Stimulated activated CD4-positive, alpha-beta T cell treated with anti-CD3 and anti-CD28 coated beads, TNF-alpha, amount 100 ng/mL, for 1 hour (primary cell): ENCODE results near the gene FBXO31.

Source experiments
- DNase-seq, 3 donors: peaks; one replicate each; pipeline ENCODE4 v3.0.0-alpha.2; 2020; ENCODE audit warnings: low read depth in 3 of 3, low spot score in 1 of 3

FBXO31 gene

DNA sequence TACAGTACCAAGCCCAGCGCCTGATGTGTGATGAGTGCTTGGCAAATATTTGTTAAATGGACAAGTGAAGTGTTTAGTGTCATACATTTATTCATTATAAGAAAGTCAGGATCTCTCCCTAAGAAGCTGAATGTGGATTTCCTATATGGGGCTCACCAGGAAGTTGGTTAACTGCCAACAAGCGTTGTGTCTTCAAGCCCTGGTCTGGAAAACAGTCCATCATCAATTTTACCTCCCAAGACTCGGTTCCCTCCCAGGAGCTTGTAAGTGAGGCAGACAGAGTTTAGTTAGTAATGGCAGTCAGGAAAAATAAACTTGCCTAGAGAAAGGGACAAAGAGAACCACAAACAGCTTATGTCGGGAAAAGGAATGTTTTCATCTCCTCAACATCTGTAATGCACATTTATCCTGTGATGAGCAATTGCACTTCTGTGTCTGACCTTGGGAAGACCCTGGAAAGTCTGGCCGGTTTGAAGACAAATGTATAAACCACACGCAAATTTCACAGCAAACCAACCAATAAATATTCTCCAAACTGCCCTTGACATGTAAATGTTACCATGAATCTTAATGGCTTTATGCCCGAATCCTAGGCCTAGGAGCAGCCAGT, 94.7 kb downstream of the FBXO31 start:
- no peak for DNase-seq

DNA sequence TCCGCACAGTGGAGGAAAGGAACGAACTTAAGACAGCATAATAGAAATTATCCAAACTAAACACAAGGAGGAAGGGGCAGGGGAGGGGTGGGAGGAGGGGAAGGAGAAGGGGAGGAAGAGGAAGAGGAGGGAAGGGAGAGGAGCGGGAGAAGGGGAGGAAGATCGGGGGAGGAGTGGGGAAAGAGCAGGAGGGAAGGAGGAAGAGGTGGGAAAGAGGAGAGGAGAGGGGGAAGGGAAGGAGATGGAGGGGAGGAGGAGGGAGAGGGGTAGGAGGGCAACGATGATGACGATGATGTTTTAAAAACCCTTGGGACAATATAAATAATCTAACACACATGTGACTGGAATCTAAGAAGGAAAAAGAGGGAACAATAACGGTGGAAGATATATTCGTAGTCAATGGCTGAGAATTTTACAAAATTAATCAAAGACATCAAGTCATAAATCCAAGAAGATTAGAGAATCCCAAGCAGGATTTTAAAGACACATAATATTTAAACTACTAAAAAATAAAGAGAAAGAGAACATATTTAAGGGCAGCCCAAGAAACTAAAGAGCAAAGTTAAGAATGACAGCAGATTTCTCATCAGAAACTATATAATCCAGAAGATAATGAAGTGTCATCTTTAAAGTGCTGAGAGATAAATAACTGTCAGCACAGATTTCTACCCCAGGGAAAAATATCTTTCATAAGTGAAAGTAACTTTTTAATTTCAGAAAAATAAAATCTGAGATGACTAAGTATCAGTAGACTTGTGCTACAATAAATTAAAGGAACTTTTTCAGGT, 96.5 kb downstream of the FBXO31 start:
- DNase-seq = no peak

DNA sequence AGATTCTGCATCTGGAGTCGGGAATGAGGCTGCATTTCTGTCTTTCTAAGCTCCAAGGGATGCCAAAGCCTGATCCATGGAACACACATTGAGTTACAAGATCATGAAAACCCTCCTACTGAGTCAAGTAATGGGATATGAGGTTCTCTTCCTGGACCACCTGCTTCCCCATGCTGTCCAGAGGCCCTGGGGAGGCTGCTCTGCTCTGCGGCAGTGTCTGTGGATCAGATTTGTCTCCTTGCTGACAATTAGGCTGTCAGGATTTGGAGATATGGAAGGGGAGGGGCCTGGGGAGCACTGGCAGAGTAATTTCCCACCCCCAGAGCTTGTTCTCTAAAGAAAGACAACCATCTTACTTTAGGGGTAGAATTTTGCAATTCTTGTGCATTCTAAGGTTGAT, 99.4 kb downstream of the FBXO31 start:
- DNase-seq = no peak

DNA sequence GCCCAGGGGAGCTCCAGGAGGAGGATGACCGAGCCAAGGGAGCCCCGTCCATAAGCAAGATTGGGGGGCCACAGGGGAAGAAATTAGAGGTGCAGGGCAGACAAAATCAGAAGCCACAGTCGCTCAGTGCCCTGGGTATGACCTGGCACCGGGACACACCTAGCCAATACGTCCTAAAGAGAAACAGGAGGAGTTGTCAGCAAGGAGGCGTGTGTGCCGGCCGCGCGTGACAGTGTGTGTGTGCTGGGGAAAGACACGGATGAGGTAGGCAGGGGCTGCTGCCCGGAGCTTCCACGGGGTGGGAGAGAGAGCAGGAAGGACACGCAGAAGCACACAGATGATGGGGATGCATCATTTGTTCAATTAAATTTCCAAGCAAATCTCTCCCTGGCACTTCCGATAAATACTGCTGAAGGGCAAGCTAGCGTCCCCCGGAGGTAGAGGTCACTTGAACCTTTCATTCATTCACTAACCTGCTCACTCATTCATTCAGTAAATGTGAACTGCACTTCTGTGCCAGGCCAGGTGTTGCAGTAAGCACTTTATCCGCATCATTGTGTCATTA, 104.4 kb downstream of the FBXO31 start:
- DNase-seq = no peak

DNA sequence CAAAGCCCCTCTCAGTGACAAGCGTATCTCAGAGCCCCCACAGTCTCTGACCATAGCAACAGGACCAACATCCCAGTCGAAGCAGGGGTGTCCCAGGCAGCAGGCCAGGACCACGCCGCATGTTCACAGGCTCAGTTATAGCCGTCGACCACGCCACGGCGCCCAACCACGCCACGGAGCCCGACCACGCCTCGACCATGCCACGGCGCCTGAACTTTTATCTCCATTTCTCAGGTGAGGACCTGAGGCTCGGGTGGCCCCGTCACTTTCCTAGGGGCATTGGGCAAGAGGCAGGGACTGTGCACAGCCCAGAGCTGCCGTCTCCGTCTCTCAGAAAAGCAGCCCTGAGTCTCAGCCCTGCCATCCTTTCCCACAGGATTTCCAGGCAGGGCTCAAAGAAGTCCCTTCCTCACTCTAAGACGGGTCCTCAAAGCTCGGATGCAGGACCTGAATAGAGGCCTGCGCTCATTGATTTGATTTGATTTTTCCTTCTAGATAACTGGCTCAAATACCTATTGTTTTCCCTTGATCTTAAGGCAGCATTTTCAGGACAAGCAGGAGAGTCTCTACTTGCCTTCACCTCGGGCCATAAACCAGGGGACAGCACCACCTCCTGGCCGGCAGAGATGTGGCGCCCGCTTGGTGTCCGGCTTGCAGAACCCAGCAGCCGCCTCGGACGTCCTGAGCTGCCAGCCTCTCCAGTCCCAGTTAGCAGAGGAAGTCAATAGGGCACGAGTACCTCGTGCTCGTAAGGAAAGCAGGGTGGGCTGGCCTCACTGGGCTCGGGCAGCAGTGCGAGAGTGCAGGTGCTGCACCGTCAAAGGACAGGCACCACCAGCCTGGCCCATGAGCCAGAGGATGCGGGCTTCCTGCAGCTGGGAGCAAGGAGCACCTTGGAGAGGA, 105.1 kb downstream of the FBXO31 start:
- peak in 1 of 3 donors; percentile 20 for DNase-seq
